Thymus (tissue), 14 donors: ENCODE measurements around the gene HDC. TPM values are rescaled to one million over a fixed set of nuclear protein-coding genes. Genes with fewer than 3 reads are reported as not detected.

ENCODE experiments used
- DNase-seq, 9 donors: peaks; one replicate each; pipeline ENCODE4 v3.0.0-alpha.2; 2013; ENCODE audit warnings: low spot score in 9 of 9, low read depth in 6 of 9, missing footprints in 1 of 9
- H3K27ac ChIP-seq, 2 donors: one replicate each; pipeline ENCODE4 v1.5.1; 2013; ENCODE audit warnings: control low read depth in 1 of 2, low read depth in 1 of 2, low read length in 1 of 2, mild to moderate bottlenecking in 1 of 2, moderate library complexity in 1 of 2
- H3K27me3 ChIP-seq, 2 donors: one replicate each; pipeline ENCODE4 v1.5.1; 2013; ENCODE audit warnings: low read length in 1 of 2; ENCODE audit not compliant: control insufficient read depth in 2 of 2, insufficient read depth in 1 of 2
- H3K36me3 ChIP-seq, 2 donors: one replicate each; pipeline ENCODE4 v1.5.1; 2013; ENCODE audit warnings: low read length in 1 of 2, mild to moderate bottlenecking in 1 of 2, moderate library complexity in 1 of 2; ENCODE audit not compliant: control insufficient read depth in 2 of 2, insufficient read depth in 2 of 2
- H3K4me1 ChIP-seq, 2 donors: one replicate each; pipeline ENCODE4 v1.5.1; 2013; ENCODE audit warnings: low read length in 2 of 2; ENCODE audit not compliant: control insufficient read depth in 2 of 2, insufficient read depth in 2 of 2
- H3K4me3 ChIP-seq, 2 donors: one replicate each; pipeline ENCODE4 v1.5.1; 2013; ENCODE audit warnings: low read length in 2 of 2, control low read depth in 1 of 2, mild to moderate bottlenecking in 1 of 2
- H3K9me3 ChIP-seq, 2 donors: one replicate each; pipeline ENCODE4 v1.5.1; 2013; ENCODE audit warnings: low read length in 1 of 2, mild to moderate bottlenecking in 1 of 2; ENCODE audit not compliant: control insufficient read depth in 2 of 2, insufficient read depth in 1 of 2
- WGBS: extraction: QIAGEN DNeasy Blood & Tissue Kit; methylation state at CpG from one replicate; pipeline ENCODE4 v1.1.7; 2013; 5-methylcytosine and 5-hydroxymethylcytosine counted together
- long read RNA-seq, 10 donors: transcript quantifications; one replicate each; lab custom pipeline, GENCODE V29; 2026
- polyA plus RNA-seq: library from polyadenylated mRNA; stranded (reverse); fragments of 200-250 nt; gene quantifications from one replicate; pipeline ENCODE4 v1.2.3, GENCODE V29; 2013
- total RNA-seq: library from RNA; stranded (reverse); fragments of 120-200 nt; gene quantifications from one replicate; pipeline ENCODE4 v1.2.4, GENCODE V29; 2013
- donor health status: healthy.

HDC gene
- 1.1 TPM for total RNA-seq
- polyA plus RNA-seq, result 2.1 TPM
- long read RNA-seq, donor 1, result 0 reads
- long read RNA-seq, donor 2, result 0 reads
- long read RNA-seq, donor 3, result 0 reads
- long read RNA-seq, donor 4, result 0 reads
- long read RNA-seq, donor 5, partial matches to known transcripts, result 0 of 1 reads
- long read RNA-seq, donor 5, other reads (novel, unspliced or antisense), result 0 of 1 reads
- long read RNA-seq, donor 6, result 0 reads
- long read RNA-seq, donor 7, result 0 reads
- long read RNA-seq, donor 8, result 0 reads
- long read RNA-seq, donor 9, result 0 reads
- long read RNA-seq, donor 10, partial matches to known transcripts, result 0 of 1 reads
- long read RNA-seq, donor 10, other reads (novel, unspliced or antisense), result 0 of 1 reads

DNA sequence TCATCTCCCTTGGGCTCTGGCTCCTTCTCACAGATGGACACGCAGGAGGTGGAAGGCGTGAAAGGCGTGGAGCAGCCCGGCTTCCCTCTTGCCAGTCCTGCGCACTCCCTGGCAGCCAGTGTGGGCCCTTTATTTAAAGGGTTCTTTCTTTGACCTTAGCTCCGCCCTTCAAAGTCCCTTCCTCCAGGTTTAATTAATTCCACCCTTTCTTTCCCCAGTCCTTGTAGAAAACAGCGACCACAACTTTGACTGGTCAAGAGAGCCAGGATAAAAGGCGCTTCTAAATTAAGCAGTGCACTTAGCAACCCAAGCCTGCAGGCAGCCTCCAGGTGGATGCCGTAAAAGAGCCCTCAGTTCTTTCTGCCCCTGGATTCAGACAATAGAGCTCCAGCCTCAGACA, at the start of gene HDC:
HDC (minus strand) TSS at position 107 of the 400 bp plus-strand sequence; CDS start at position 4, 103 bp downstream.
- Histone ChIP-seq H3K9me3 (no peaks in the 10 kb centered on the region), H3K27me3 (no peaks in the 10 kb centered on the region), H3K4me1 (peaks cover 2 to 6% of the 10 kb centered on the region in 2 donors), H3K27ac (no peak within 1 kb of the TSS), H3K36me3 (no peaks in the 10 kb centered on the region), H3K4me3 (no peak within 1 kb of the TSS)
- DNase-seq, result no peak
- WGBS, result 95% methylated on average over 9 of the region's 9 CpGs

- 97% methylated on average over 2 of the region's 2 CpGs for WGBS
- no peak overlapping the region for H3K4me3 ChIP-seq
- no peaks in the 10 kb centered on the region for H3K27me3 ChIP-seq
- peaks cover 0 to 2% of the 10 kb centered on the region in 2 donors for H3K9me3 ChIP-seq
- H3K36me3 ChIP-seq, result peaks cover 3 to 6% of the 10 kb centered on the region in 2 donors
- no peaks in the 10 kb centered on the region for H3K4me1 ChIP-seq
- H3K27ac ChIP-seq, result no peak overlapping the region
- no peak for DNase-seq
Measured at GRCh38 chr15:50312636-50313035, 47.1 kb upstream of the HDC start.

- Histone ChIP-seq H3K36me3 (peaks cover 15 to 19% of the 10 kb centered on the region in 2 donors), H3K4me1 (no peaks in the 10 kb centered on the region), H3K9me3 (peaks cover 0 to 2% of the 10 kb centered on the region in 2 donors), H3K4me3 (no peak overlapping the region), H3K27ac (no peak overlapping the region), H3K27me3 (no peaks in the 10 kb centered on the region)
- DNase-seq, result no peak
Measured at GRCh38 chr15:50307799-50308198, 42.3 kb upstream of the HDC start.

DNA sequence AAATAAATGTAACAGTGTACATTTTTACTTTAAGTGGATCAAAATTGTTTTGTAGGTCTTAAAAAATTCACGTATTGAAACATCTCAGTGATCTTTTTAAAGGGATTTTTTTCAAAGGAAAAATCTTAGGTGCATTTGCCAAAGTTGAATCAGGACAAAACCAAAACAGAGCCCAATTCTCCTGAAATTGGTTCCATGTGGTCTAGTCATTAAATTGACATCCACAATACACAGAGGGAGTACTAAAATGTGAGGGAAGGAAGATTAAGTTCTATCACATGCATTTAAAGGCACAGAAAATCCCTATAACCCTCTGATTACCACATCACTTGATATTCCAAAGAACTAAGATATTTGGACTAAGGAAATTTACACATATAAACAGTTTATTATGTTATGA, 39.3 kb upstream of the HDC start:
- no peak overlapping the region for H3K4me3 ChIP-seq
- H3K4me1 ChIP-seq, result no peaks in the 10 kb centered on the region
- WGBS, result 94% methylated on average over 1 of the region's 1 CpG
- no peak overlapping the region for H3K27ac ChIP-seq
- no peak for DNase-seq
- peaks cover 0 to 2% of the 10 kb centered on the region in 2 donors for H3K9me3 ChIP-seq
- H3K36me3 ChIP-seq, result peaks cover 35% of the 10 kb centered on the region in 2 donors
- no peaks in the 10 kb centered on the region for H3K27me3 ChIP-seq

- Histone ChIP-seq H3K36me3 (peaks cover 35 to 44% of the 10 kb centered on the region in 2 donors), H3K27ac (no peak overlapping the region), H3K4me1 (no peaks in the 10 kb centered on the region), H3K27me3 (no peaks in the 10 kb centered on the region), H3K4me3 (no peak overlapping the region), H3K9me3 (no peaks in the 10 kb centered on the region)
- no peak for DNase-seq
- 97% methylated on average over 1 of the region's 1 CpG for WGBS
Measured at GRCh38 chr15:50302581-50302980, 37.1 kb upstream of the HDC start.

DNA sequence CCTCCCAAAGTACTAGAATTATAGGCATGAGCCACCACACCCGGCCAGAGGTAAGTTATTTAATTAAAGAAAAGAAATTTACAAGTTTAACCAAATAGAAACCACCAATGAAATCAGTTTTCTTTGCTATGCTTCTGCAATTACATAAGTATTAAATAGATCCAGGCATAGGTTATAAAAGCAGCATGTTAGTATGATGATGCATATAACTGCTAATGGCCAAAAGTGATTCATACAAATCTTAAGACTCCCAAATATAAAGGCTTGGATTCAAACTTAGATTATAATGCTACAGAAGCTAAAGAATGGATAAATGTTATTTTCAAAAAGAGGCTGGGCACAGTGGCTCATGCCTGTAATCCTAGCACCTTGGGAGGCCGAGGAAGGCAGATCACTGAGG, 32.8 kb upstream of the HDC start:
- H3K36me3 ChIP-seq, result peaks cover 26 to 36% of the 10 kb centered on the region in 2 donors
- no peaks in the 10 kb centered on the region for H3K4me1 ChIP-seq
- no peaks in the 10 kb centered on the region for H3K27me3 ChIP-seq
- H3K9me3 ChIP-seq, result no peaks in the 10 kb centered on the region
- WGBS, result 100% methylated on average over 2 of the region's 2 CpGs
- H3K27ac ChIP-seq, result no peak overlapping the region
- no peak for DNase-seq
- no peak overlapping the region for H3K4me3 ChIP-seq

DNA sequence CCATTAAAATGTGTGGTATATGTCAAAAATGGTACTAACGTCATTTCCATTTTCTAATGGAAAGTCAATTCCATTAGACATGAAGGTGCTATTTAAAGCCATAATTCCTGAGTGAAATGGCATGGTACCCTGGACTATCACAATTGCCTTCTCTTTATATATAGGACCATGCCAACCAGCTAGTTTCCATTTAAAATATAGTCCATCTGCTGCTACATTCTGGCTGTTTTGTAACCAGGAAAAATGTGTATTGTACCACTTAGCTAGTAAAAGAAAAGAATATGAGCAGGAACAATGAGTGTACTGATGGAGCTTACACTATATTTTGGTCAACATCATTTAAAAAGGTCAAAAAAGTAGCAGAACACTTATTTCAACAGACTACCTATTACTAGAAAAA, 30.4 kb upstream of the HDC start:
- Histone ChIP-seq H3K9me3 (no peaks in the 10 kb centered on the region), H3K27me3 (no peaks in the 10 kb centered on the region), H3K4me1 (no peaks in the 10 kb centered on the region), H3K4me3 (no peak overlapping the region), H3K36me3 (peaks cover 16 to 23% of the 10 kb centered on the region in 2 donors), H3K27ac (no peak overlapping the region)
- 96% methylated on average over 1 of the region's 1 CpG for WGBS
- no peak for DNase-seq

DNA sequence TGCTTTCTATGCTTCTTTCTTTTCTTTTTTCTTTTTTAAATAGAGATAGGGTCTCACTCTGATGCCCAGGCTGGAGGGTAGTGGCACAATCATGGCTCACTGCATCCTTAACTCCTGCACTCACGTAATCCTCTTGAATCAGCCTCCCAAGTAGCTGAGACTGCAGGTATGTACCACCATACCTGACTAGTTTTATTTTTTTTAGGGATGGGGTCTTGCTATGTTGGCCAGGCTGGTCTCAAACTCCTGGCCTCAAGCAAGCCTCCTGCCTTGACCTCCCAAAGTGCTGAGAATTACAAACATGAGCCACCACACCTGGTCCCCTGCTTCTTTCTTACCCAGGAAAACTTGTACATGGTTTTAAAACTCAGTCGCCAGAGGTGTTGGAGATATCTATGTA, 24.2 kb upstream of the HDC start:
- WGBS, result over 99% methylated on average over 2 of the region's 2 CpGs
- no peaks in the 10 kb centered on the region for H3K27me3 ChIP-seq
- no peak for DNase-seq
- H3K4me3 ChIP-seq, result no peak overlapping the region
- H3K9me3 ChIP-seq, result no peaks in the 10 kb centered on the region
- H3K27ac ChIP-seq, result no peak overlapping the region
- peaks cover 21 to 38% of the 10 kb centered on the region in 2 donors for H3K36me3 ChIP-seq
- H3K4me1 ChIP-seq, result no peaks in the 10 kb centered on the region

GRCh38 chr15:50287324-50288116, 22.0 kb upstream of the HDC start:
- no peak for DNase-seq
- Histone ChIP-seq H3K27ac (no peak overlapping the region), H3K4me3 (no peak overlapping the region), H3K4me1 (no peaks in the 10 kb centered on the region), H3K9me3 (no peaks in the 10 kb centered on the region), H3K36me3 (peaks cover 21 to 46% of the 10 kb centered on the region in 2 donors), H3K27me3 (no peaks in the 10 kb centered on the region)
- WGBS, result 98% methylated on average over 6 of the region's 6 CpGs
